Measurements from ENCODE around the gene A3GALT2. TPM values are rescaled to one million over a fixed set of nuclear protein-coding genes. Genes with fewer than 3 reads are reported as not detected.

The A3GALT2 gene
- total RNA-seq = not detected

DNA sequence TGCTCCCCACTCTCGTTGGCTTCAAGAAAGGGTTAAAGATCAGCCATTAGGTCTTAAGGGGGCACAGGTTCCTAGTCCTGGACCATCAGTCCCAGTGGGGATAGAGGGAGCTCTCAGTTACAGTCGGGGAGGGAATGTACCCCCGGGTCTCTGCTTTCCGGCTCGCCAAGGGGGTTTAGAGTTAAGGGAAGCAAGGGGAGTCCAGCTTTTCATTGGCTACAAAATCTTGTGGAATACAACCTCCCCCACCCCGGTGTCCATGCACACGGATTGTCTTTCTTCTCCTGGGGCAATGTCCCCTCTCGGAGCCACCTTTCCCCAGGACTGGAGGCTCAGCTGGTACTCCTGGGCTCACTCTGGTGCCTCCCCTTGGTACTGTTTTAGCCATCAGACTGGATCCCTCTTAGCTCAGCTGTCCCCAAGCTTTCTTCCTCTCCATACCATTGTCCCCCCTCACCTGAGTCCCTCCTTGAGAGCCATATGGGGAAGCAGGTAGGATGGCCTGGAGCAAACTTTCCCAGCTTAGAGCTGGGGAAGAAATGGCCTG is at the start of gene A3GALT2:
A3GALT2 (minus strand) TSS at position 480 of the 547 bp plus-strand sequence; CDS start at position 480, 0 bp downstream.

Small RNAs within 50 kb of the gene (small RNA-seq; reads per million reads assigned to genes)
- not detected for gene RN7SKP16

Other genes starting within 250 kb of the A3GALT2 start
- gene AZIN2, start 239.9 kb downstream of the A3GALT2 start, total RNA-seq = 14.1 TPM
- 4.6 TPM for gene TRIM62, start 139.1 kb downstream of the A3GALT2 start, total RNA-seq
- gene ZNF362, start 64.6 kb downstream of the A3GALT2 start, total RNA-seq = 17.5 TPM
- 38.5 TPM for gene PHC2, start 110.0 kb upstream of the A3GALT2 start, total RNA-seq
- gene ZSCAN20, start 151.5 kb upstream of the A3GALT2 start, total RNA-seq = 8.3 TPM

All from diencephalon (tissue), 1 donor.